AML-193 (cell line): ENCODE results near the gene SIAH2.
"Not testable (repeated sequence)": the region's sequence is repeated elsewhere in the genome, so short reads cannot be mapped to it uniquely, and the experiment has no call there.

Source experiments
- DNase-seq, 2 experiments: peaks; one replicate each; lab custom pipeline; 2025; lab: John Stamatoyannopoulos, UW

SIAH2 gene, protein sequence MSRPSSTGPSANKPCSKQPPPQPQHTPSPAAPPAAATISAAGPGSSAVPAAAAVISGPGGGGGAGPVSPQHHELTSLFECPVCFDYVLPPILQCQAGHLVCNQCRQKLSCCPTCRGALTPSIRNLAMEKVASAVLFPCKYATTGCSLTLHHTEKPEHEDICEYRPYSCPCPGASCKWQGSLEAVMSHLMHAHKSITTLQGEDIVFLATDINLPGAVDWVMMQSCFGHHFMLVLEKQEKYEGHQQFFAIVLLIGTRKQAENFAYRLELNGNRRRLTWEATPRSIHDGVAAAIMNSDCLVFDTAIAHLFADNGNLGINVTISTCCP

DNA sequence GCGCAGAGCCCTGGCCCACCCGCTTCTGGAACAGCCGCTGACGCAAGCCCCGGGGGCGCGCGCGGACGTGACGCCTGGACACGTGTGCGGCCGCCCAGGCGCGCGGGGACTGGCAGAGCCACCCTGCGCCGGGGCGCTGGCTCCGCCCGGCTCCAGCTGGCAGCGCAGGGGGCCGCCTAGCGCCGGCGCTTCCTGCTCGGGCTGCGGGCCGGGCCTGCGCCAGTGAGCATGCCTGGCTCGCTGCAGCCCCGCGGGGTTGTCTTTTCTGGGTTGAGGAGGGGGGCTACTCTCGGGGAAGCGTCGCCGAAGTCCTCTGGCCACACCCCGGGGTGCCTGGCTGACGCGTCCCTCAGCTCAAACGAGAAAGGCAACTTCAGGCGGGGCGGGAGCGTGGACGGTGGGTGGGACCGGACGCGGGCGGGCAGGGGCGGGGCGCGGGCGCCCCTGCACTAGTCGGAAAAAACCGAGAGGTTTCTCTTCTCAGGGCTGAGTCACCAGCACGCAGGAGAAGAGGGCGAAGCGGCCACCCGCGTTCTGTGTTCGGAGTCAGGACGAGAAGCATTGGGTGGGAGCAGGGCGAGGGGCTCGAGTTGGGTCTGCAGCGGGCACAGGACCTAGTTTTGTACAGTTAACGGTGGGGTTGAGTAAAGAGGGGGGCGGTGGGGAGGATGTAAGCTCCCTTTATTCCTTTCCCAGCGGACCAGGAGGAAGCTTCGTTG lies at the start of gene SIAH2:
Gene SIAH2 (minus strand): TSS at position 48 of the 719 bp plus-strand sequence. CDS start 320 bp downstream, outside the sequence.
- peak; percentile 94 to 100 for DNase-seq

DNA sequence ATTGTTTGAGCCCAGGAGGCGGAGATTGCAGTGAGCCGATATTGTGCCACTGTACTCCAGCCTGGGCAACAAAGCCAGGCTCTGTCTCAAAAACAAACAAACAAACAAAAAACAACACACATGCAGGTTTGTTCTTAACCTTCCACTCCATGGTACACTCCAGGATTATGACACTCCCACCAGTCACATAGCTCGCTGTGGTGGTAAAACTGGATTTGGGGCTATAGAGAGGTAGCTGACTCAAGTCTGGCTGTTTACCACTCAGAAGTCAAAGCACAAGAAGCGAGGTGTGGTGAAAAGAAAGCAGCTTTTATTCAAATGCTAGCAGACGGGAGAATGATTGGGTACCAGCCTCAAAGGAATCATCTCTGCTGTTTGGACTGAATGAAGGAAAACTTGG lies 49.0 kb upstream of the SIAH2 start:
- DNase-seq, result no peak

DNA sequence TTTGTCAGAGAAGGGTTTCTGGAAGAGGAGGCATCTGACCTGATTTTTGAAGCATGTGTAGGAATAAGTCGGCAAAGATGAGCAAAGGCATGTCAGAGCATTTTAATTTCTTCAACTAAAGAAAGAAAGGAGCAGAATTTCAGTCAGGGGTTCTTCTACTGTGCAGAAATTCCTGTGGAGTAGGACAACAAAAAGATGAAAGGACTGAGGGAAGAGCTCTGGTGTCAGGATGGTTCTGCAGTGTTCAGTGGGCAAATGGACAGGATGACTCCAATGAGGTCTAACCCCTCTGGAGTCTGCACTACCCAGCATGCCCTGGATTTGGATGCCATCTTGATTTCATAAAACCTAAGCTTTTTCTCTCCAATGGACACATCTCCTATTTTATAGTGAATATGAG lies 47.7 kb upstream of the SIAH2 start:
- no peak for DNase-seq

DNA sequence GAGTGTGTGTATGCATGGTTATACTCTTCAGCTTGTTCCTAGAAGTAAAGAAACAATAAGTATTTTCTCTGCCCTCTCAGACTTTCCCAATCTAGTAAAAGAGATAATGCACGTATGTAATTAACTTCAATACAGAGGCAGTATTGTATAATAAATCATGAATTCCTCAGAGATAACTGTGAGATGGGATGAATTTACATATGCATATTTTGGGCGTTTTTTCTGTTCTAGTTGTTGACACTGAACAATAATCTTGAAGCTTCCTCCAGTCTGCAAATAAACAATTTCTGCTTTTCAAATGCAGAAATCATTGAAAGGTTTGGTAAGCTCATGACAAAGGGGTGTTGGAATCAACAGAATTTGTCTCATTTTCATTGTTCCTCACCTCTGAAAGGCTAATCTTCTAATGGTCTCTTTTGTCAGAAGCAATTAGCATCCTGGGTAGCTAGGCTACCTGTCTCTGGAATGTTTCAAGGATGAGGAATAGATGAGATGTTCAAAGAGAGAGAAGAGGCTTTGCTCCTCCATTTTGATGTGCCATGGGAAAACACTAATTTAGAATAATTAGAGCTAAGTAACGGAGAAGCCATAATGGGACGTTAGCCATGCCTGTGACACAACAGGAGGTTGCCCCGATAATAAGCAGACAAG lies 43.3 kb upstream of the SIAH2 start:
- no peak for DNase-seq

DNA sequence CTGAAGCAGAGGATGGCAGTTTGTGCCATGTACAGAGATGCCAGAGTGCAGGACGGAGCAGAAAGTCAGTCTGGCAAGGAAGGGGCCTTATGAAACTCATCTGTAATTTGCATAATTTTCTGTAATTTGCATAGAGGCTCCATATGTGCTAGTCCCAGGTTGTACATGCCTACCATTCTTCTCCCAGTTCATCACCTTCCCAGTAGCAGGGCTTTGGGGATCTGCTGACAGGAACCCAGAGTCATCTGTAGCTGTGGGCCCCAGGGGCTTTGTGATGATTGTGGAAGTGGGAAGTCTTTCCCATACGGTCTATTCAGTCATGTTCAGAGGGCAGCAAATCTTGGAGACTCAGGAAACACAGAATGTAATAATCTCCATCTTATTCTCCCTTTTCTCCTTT lies 42.4 kb upstream of the SIAH2 start:
- DNase-seq, result no peak

DNA sequence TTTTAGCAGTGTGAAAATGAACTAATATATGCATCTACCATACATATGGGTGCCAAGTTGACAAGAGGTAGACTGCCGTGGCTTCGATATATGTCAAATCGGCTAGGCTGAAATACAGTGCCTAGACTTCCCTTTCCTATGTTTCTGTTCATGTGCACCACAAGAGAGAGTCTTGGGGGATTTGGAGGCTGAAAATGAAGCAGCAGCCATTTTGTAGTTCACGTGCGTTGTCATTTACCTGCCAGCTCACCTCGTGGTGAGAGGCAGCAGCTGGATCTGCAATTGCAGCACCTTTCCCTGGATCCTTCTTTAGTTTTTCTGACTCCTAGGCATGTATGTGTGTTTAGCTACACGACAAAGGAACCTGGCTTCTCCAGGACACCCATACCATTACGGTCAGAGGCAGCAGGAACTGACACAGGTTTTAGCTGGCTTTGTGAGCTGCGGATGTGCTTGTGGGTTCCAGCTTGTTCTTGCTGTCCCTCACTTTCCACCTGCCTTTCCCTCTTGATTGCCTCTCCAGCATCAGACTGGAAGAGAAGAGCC lies 40.5 kb upstream of the SIAH2 start:
- no peak for DNase-seq

DNA sequence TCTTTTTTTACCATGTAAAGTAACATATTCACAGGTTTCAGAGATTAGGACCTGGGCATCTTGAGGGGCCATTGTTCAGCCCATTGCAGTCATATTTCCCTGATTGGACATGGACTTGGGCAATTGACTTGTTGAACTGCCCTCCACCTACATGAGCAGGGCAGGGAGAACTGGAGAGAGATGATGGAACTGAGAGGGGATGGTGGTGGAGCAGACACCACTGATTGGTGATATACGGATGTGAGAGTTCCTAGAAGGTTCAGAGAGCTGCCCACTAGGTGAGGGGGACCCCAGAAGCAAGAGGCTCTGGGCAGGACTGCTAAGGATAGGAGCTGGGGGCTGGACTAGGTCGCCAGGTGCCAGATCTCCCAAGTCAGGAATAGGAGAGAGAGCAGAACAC lies 37.8 kb upstream of the SIAH2 start:
- no peak for DNase-seq

DNA sequence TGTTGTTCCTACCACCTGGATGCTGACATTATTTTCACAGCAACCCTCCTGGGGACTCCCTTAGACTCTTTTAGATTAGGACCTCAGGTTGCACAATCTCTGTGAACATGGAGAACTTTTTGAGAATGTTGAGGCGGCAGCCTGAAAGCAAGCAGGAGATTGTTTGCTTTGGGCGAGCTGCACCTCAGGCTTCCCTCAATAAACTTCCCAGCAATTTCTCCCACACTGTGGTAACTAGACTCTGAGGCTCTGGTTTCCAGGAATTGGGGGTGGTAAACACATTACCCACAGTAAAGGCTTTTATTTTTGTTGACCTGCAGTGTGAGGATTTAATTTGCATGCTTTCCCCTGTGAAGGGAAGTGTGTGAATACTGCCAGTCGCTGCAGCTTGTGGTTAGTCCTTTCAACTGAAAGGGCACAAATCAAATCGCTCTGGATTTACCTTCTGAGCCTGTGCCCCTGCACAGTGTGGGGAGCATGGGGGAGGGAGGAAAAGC lies 35.2 kb upstream of the SIAH2 start:
- peak in 1 of 2 experiments; percentile 24 for DNase-seq

DNA sequence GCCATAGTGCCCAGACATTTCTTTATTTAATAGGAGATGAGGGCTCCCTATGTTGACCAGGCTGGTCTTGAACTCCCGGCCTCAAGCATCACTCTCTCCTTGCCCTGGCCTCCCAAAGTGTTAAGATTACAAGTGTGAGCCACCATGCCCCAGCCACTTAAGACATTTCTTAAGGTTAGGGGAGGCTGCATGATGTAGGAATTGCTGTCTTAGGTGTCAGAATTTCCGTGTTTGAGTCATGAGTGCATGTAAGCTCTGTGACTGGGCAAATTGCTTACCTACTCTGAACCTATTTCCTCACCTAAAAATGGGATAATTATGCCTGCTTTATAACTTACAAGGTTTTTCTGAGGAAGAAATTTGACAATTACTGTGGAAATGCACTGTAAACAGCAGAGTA lies 34.2 kb upstream of the SIAH2 start:
- no peak for DNase-seq

DNA sequence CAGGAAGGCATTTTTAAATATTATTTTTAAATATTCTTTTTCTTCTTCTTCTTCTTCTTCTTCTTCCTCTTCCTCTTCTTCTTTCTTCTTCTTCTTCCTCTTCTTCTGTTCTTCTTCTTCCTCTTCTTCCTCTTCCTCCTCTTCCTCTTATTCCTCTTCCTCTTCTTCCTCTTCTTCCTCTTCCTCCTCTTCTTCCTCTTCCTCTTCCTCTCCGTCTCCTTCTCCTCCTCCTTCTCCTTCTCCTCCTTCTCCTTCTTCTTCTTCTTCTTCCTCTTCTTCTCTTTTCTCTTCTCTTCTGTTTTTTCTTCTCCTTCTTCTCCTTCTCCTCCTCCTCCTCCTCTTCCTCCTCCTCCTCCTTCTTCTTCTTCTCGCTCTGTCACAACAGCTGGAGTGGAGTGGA lies 33.6 kb upstream of the SIAH2 start:
- DNase-seq, result not testable (repeated sequence)

DNA sequence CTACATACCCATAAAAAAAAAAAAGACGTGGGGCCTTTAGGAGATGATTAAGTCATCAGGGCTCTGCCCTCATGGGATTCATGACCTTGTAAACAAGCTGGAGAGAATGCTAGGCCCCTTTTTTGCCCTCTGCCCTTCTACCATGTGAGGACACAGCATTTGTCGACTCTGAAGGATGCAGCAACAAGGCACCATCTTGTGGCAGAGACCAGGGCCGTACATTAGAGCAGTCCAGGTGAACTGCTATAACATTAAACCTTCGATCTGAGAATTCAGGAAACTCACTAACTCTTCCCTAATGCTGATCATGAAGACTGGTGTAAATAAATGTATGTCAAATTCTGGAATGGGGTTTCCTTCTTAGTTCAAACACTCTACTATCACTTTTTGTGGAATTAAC lies 30.7 kb upstream of the SIAH2 start:
- no peak for DNase-seq

DNA sequence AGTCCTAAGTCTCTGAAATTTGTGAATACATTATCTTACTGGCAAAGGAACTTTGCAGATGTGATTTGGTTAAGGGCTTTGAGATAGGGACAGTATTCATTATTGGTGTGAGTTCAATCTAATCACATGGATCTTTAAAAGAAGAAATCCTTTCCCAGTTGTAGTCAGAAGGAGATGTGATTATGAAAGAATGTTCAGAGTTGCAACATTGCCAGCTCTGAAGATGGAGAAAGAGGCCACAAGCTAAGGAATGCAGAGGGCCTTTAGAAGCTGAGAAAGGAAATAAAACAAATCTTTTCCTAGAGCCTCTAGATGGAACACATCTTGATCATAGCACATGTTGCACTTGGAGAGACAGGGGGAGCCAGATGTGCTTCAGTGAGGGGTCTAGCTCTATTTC lies 27.7 kb upstream of the SIAH2 start:
- no peak for DNase-seq

DNA sequence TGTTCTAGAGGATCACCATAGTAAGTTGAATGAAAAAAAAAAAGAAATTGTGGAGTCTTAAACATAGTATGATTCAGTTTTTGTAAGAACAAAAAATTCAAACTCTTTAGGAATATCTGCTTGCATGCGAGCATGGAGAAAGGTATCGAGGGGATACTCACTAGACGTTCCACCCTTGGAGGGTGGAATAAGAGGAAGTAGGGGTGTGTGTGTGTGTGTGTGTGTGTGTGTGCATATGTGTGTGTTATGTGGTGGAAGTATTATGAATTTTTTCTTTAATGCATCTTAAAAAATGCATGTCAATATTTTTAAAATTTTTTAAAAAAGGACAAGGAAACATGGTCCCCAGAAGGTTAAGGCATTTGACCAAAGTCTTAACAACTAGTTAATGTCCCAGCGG lies 26.5 kb upstream of the SIAH2 start:
- DNase-seq, result no peak

DNA sequence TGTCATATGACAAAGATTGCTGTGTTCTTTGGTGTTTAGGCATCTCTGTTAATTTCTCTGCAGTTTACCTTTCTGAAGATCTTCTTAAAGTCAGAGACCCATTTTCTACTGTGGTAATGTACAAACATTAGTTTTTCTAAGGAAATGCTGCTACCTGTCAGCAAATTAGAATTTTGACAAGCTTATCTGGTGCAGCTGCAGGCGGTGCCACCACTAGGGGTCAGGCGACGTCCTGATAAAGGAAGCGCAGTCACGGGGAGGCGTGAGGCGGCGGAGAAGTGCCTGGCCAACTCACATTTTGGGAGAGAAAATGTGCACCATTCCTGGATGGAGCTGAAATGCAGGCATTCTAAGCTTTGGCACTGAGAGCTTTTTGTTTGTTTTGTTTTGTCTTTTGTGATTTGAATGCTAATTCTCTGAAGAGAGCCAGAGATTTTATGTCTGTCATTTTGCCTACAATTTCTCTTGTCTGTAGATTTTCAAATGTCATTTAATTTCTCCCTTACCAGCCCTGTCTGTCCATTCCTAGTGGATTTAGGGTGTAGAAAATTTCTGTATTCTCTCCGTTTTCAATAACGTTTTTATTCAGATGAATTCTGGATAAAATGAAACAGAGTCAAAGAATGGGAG lies 24.9 kb upstream of the SIAH2 start:
- DNase-seq, result peak; percentile 72 to 85

DNA sequence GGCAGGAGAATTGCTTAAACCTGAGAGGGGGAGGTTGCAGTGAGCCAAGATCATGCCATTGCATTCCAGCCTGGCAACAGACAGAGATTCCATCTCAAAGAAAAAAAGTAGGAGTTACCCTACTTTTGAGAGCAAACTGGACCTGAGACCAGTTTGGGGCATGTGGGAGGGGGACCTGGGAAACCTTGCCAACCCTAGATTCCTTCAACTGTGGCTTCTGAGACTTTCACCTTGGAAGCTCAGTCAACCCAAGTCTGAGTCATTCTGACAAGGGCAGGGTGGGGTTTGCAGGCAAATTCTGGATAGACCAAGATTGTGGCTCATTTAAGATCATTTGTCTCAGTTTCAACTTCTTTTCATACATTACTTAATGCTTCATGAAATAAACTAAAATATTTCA lies 23.8 kb upstream of the SIAH2 start:
- no peak for DNase-seq

DNA sequence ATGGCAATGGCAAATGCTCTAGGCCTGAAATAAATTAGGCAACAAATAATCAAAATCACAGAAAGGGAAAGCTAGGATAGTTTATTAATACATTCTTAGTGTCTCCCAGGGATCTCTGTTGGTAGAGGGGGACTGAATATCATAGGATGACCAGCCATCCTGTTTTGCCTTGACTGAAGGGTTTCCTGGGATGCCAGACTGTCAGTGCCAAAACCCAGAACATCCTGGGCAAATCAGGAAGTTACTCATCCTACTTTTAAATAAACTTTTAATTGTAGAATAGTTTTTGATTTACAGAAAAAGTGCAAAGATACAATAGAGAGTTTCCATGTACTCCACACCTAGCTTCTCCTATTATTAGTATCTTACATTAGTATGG lies 21.8 kb upstream of the SIAH2 start:
- no peak for DNase-seq

DNA sequence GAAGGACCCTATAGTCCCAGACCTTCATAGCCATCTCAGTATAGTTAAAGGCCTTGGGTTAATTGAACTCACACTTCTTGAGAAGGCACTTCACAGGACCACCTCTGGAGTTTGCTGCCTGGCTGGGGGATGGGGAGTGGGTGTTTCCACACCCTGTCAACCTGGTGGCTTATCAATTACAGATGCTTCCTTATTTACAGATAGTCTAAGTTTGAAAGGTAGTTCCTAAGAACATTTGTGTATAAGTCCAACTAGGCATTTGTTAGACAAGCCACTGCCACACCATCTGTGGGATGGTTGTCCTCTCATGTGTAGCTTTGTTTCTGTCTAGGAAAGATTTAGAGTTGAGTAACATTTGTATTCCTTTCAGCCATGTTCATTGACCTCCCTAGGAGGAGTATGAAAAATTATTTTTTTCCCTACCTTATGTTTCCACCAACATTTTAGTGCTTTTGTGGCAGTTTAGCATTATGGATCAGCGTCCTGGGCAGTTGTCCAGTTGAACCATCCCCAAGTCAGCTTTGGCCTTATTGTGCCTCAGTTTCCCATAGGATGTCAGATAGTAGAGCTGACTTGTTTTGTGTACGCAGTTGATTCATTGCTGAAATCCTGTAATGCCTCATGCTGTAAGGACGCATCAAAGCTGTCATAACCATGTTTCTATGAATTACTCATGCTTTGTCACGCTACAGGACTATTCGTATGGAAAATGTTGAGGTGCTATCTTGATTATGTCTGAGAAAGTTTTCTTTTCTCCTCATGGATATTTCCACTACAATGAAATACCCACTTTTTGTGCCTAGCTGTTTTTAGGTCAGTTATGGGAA lies 21.2 kb upstream of the SIAH2 start:
- DNase-seq, result no peak

DNA sequence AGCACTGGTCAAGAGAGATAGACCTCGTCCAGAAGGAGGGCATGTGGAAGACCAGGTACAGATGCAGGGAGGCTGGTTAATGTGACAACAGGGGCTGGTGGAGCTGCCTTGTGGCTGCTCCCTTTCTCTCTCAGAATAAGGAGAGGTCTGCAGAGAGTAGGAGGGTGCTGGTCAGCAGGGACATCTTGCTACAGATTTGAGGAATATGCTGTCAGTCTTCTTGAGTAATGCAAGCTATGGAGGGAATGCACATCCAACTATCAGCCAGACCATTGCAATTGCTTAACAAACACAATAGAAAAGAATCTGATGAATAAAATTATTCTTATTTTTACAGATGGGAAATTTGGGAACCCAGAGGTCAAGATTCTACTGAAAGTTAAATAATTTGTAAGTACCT lies 20.3 kb upstream of the SIAH2 start:
- no peak for DNase-seq

DNA sequence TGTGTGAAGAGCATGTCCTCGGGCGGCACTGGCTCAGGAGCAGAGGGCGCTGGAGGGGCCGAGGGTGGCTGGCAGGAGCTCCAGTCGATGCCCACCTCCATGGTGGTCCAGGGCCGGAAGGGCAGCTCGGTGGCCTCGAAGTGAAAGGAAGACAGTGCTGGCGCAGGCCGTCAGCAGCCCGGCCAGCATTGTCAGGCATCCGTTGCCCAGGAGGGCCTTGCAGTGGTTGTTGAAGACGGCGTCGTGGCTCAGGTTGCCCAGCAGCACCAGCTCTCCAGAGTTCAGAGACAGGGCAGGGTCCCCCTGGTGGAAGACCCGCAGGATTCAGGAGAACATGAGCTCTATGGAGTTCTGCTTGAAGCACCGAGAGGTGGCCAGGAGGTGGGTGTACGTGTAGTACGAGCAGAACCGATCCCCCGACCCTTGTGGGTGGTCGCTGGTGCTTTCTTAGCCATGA lies 16.5 kb upstream of the SIAH2 start:
- no peak for DNase-seq

DNA sequence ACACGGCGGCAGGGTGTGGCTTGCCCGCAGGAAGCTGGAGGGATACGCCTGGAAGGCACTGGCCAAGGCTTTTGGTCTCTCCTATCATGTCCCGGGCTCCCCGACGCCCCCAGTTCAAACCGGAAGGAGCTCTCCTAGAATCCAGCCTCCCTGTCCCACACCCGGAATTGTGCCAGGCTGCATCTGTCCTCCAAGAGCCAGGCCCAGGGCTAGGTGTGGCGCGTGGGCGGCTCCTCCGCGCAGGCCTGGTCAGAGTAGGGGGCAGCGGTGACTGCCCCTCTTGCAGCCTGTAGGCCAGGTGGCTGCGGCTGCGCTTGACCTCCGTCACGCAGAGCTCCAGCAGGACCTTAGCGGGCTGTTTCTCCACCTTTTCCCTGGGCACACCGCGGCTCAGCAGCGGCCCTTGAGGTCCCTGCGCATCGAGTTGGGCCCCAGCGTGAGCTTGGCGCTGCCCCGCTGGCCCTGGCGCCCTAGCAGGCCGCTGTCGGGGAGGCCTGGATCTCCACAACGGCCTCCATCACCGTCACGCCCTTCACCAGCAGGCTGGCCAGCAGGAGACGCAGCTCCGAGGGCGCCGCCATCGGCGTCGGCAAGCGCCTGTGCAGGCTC lies 15.9 kb upstream of the SIAH2 start:
- no peak for DNase-seq
